ENCODE measurements around the gene MCM6.
"Not testable (repeated sequence)": the region's sequence is repeated elsewhere in the genome, so short reads cannot be mapped to it uniquely, and the experiment has no call there.

The MCM6 gene

GRCh38 chr2:135817951-135818350 is 58.3 kb downstream of the MCM6 start:
- no peak for DNase-seq

- no peak for DNase-seq
Observed at GRCh38 chr2:135817466-135817865, 58.8 kb downstream of the MCM6 start.

- DNase-seq: no peak
Observed at GRCh38 chr2:135815269-135815668, 61.0 kb downstream of the MCM6 start.

GRCh38 chr2:135812907-135813511 is 63.2 kb downstream of the MCM6 start:
- no peak for DNase-seq

- DNase-seq: not testable (repeated sequence)
Observed at GRCh38 chr2:135807874-135808273, 68.4 kb downstream of the MCM6 start.

GRCh38 chr2:135803278-135803677 is 73.0 kb downstream of the MCM6 start:
- DNase-seq: no peak

- no peak for DNase-seq
Observed at GRCh38 chr2:135802350-135802749, 73.9 kb downstream of the MCM6 start.

GRCh38 chr2:135800513-135801460 is 75.5 kb downstream of the MCM6 start:
- no peak for DNase-seq

GRCh38 chr2:135799738-135800137 is 76.5 kb downstream of the MCM6 start:
- DNase-seq: no peak

GRCh38 chr2:135798762-135799161 is 77.5 kb downstream of the MCM6 start:
- no peak for DNase-seq

GRCh38 chr2:135798275-135798705 is 78.0 kb downstream of the MCM6 start:
- DNase-seq: no peak

GRCh38 chr2:135797497-135798274 is 78.6 kb downstream of the MCM6 start:
- peak; percentile 58 for DNase-seq

- no peak for DNase-seq
Observed at GRCh38 chr2:135796606-135797005, 79.6 kb downstream of the MCM6 start.

GRCh38 chr2:135795641-135796040 is 80.6 kb downstream of the MCM6 start:
- not testable (repeated sequence) for DNase-seq

GRCh38 chr2:135792401-135793150 is 83.7 kb downstream of the MCM6 start:
- DNase-seq: no peak

GRCh38 chr2:135791418-135792190 is 84.6 kb downstream of the MCM6 start:
- DNase-seq: no peak

- no peak for DNase-seq
Observed at GRCh38 chr2:135790423-135790822, 85.8 kb downstream of the MCM6 start.

Measured in NCI-H2171 (cell line).